ENCODE measurements around the gene DGCR2.
"Not testable (repeated sequence)": the region's sequence is repeated elsewhere in the genome, so short reads cannot be mapped to it uniquely, and the experiment has no call there.

The DGCR2 gene

GRCh38 chr22:19060356-19061009, 61.7 kb downstream of the DGCR2 start:
- no peak for DNase-seq (ENCODE audit: low spot score)

DNA sequence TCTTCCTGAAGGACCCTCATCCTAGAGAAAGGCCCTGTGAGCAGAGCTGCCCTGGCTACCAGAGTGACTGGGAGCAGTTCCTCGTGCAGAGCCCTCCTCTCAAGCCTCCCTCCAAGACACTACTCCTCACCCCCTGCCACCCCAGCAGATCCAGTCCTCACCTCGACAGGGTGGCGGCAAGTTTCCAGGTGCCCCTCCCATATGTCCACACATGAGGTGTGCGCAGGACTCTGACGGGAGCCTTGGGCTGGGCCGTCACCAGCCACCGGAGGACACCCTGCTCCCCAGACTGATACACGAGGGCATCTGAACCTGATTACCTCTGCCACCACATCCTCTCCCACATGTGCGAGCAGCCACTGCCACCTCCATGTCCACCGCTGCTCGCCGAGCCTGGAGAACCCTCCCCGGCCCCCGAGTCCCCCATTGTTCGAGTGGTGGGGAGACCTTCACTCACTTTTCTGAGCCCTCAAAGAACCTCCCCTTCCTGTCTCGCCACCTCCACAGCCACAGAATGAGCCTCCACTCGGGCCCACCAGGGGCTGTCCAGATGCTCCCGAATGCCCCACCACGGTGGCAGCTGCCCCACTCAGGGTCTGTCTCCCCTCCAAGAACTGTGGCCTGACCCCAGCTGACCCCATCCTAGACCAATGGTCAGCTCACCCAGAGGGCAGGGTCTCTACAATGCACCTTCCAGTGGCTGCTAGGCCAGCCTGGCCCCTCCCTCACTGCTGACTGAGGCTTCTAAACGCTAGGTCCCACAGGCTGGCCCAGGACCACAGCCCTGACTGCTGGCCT, 62.5 kb downstream of the DGCR2 start:
- DNase-seq (ENCODE audit: low spot score), result no peak

GRCh38 chr22:19058713-19059451, 63.3 kb downstream of the DGCR2 start:
- DNase-seq (ENCODE audit: low spot score), result no peak

- DNase-seq (ENCODE audit: low spot score), result no peak
These were observed 64.2 kb downstream of the DGCR2 start for GRCh38 chr22:19057999-19058491.

GRCh38 chr22:19057539-19057938, 64.7 kb downstream of the DGCR2 start:
- DNase-seq (ENCODE audit: low spot score), result no peak

DNA sequence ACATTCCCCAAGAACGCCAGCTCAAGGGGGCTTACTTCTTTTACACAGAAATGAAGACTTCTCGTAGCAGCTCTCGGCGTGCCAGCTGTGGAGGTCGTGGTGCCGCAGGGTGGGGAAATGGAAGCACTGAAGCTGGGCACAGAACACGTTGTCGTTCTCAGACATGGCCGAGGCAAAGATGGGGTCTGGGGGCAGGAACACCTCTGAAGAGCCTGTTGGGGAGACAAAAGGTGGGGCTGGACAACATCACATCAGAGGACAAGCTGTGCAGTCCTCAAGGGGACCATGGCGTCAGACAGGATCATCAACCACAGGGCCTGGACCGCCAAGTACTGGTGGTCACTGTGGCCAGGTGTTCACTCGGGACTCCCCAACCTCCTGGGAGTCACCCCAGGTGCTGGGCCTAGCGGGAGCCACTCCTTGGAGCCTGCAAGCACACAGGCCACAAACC, 65.2 kb downstream of the DGCR2 start:
- no peak for DNase-seq (ENCODE audit: low spot score)

DNA sequence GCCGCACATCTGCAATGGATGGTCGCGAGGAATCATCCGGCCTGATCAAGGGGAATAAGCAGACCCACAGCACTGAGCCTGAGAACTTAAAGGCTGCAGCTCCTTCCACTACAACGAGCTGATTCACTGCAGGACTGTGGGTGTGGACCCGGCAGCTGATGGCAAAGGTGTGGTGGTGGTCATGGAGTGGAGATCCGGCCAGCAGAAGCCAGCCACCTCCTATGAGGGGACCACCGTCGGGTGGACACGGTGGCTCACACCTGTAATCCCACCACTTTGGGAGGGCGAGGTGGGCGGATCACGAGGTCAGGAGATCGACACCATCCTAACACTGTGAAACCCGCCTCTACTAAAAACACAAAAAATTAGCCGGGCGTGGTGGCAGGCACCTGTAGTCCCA, 66.4 kb downstream of the DGCR2 start:
- DNase-seq (ENCODE audit: low spot score), result no peak

DNA sequence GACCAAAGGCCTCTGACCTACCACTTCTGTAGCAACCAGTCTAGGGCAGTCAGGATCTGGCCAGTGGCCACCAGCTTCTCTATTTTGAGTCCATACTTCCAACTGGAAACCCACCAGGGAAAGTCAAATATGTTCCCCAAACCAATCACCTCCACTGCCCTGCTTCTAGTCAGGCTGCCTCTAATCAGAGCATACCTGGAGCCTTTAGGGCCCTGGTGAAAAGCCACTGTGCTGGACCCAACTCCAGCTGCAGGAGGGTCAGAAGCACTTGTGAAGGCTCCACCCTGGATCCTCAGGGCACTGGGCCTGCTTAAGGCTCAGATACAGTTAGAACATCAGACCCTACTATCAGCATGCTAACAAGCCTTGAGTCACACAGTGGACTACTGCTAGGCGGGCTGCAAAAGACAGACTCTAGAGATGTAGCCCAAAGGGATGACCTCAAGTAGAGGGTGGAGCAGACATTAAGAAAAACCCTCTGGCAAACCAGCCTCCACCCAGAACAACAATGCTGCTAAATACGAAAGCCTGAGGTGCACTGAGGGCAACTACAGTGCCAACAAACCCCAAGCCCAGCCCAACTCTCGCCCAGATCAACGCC, 69.2 kb downstream of the DGCR2 start:
- no peak for DNase-seq (ENCODE audit: low spot score)

DNA sequence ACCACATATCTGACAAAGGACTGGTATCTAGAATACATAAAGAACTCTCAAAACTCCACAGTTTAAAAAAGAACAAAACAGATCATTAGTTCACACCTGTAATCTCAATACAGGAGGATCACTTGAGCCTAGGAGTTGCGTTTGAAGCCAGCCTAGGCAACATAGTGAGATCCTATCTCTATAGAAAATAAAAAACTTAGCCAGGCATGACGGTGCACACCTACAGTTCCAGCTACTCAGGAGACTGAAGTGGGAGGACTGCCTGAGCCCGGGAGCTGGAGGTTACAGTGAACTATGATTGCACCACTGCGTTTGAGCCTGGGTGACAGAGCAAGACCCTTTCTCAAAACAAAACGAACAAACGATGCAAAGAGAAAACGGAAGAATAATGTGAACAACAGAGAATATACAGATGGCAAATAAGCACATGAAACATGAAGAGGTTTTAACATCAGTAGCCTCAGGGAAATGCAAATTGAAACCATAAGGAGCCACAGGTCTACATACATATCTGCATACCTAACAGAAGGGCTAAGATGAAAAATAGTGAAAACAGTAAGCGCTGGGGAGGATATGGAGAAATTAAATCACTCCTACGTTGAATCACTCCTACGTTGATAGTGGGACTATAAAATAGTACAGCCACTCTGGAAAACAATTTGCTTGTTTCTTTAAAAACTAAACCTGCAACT, 70.7 kb downstream of the DGCR2 start:
- DNase-seq (ENCODE audit: low spot score), result no peak

DNA sequence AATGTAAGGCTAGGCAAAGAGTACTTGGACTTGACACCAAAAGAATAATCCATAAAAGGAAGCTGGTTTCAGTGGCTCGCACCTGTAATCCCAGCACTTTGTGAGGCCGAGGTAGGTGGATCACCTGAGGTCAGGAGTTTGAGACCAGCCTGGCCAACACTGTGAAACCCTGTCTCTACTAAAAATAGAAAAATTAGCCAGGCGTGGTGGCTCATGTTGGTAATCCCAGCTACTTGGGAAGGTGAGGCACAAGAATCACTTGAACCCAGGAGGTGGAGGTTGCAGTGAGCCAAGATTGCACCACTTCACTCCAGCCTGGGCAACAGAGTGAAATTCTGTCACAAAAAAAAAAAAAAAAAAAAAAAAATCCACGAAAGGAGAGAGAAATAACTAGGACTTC, 71.4 kb downstream of the DGCR2 start:
- DNase-seq (ENCODE audit: low spot score), result not testable (repeated sequence)

- no peak for DNase-seq (ENCODE audit: low spot score)
These were observed 72.1 kb downstream of the DGCR2 start for GRCh38 chr22:19050117-19050516.

GRCh38 chr22:19048531-19048930, 73.7 kb downstream of the DGCR2 start:
- no peak for DNase-seq (ENCODE audit: low spot score)

GRCh38 chr22:19047993-19048392, 74.2 kb downstream of the DGCR2 start:
- DNase-seq (ENCODE audit: low spot score), result no peak

- DNase-seq (ENCODE audit: low spot score), result no peak
These were observed 75.2 kb downstream of the DGCR2 start for GRCh38 chr22:19046719-19047609.

DNA sequence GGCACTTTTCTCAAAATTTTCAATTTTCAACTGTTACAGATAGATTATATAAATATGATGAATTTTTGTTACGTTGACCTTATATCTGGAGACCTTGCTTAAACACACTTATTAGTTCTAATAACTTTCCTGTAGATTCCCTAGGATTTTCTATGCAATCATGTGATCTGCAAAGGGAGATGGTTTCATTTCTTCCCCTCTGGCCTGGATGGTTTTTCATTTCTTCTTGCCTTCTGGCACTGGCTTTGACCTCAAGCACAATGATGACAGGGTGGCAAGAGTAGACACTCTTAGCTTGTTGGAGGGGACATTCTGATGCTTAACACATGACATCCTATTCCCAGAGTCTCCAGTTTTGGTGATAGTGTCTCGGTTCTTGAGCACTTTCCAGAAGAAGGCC, 75.9 kb downstream of the DGCR2 start:
- no peak for DNase-seq (ENCODE audit: low spot score)

- DNase-seq (ENCODE audit: low spot score), result no peak
These were observed 77.1 kb downstream of the DGCR2 start for GRCh38 chr22:19045094-19045493.

GRCh38 chr22:19044381-19044780, 77.8 kb downstream of the DGCR2 start:
- DNase-seq (ENCODE audit: low spot score), result no peak

GRCh38 chr22:19043121-19044085, 78.8 kb downstream of the DGCR2 start:
- no peak for DNase-seq (ENCODE audit: low spot score)

Data from CD4-positive, alpha-beta T cell treated with Interleukin-15 for 4 hours (primary cell).